ENCODE data around the gene NPS.

The NPS gene

DNA sequence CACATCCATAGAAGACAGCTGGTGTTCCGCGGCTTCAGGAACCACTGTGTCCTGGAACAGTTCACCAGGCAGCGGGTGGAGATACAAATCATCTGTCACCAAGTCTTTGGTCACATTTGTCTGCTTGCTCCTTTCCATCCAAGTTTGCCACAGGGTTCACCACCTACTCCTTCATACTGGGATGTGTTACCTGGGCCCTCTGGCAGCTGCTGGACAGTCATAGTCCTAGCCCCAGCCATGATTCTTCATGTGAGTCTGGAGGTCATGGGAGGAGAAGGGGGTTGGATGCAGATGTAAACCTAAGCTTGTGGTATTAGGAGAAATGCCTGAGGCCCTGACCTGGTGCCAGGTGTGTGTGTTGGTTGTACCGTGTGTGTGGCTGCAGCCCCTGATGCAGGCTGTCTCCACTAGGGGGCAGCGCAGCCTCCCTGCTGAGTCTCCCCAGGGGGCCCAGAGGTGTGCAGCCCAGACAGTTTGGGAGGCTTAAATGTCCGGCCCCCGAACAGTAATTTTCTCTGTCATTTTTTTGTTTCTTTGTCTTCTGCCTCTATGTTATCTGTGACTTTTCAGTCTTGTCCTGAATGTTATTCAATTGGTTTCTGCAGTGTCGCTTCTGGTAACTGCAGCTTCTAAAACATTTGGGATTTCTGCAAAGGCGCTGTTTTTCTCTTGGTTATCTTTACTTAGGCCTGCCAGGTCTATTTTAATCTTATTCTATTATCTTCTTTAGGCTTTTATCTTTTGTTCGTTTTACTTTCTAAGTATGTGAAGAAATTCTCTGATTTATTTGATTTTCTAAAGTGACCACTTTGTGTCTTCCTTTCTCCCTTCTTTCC is 14.8 kb downstream of the NPS start:
- peak in 1 of 2 experiments; percentile 32 for DNase-seq

DNA sequence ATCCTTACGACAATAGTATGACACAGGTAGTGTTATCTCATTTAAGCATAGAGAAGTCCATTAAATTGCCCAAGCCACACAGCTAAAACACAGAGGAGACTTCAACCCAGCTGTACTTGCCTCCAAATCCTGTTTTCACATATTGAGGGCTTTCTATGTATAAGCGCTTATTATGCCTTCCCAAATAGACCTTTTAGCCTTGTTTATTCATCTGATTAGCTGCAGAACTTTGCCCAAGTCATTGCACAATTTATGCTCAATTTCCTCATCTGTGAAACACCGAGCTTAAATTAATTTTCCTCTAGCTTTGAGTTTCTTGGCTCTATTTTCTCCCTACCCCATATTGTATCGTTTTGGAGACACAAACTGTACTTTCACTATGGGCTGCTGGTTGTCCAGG is 15.5 kb downstream of the NPS start:
- DNase-seq = no peak

DNA sequence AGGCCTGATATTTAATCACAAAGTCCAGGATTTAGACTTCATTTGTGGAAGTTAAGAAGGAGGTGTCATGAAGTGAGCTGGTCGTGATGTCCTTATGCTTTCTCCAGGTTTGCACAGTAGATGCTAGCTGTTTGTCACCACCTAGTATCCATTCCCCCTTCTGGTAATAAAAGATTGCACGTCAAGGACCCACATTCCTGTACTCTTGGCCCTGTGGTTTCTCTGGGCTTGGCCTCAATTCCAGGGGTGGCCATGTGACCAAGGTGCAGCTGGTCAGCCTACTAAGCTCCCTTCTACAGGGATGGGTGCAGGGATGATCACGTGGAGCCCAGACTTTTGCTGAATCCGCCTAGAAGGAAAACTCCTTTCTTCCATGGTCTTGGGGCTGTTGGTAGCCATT is 16.5 kb downstream of the NPS start:
- DNase-seq = no peak

DNA sequence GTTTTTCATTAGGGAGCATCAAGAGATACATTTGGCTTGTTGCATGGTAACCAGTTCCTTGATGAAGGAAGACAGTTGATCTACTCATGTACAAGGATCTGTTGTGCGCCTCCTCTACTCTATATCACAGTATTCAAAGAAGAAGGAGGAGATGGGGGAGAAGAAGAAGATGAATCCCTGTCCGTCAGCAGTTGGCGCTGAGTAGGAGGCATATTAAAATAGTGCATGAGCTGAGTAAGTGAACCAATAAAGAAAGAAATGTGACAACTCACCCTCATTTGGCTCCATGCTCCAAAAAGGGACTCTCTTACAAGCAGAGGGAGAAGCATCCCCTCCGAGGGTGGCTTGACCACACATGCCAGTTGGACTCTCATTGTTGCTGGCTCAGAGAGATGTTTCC is 20.1 kb downstream of the NPS start:
- no peak for DNase-seq

DNA sequence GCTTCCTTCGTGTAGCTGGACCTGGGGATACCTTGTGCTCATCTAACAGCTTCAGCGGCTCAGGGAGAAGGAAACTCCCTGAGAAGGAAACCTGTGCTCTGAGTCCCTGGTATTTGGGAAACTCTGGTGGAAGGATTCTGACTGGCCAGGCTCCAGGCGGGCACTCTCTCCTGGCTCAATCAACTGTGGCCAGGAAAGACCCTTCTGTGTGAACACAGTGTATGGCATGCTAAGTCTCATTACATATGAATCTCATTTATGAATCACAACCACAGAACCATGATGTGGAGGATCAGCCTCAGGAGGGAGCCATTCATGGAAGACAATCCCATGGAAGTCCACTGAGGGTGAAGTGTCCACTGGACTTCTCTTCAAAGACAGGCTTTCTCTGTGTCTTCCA is 20.9 kb downstream of the NPS start:
- DNase-seq = no peak

DNA sequence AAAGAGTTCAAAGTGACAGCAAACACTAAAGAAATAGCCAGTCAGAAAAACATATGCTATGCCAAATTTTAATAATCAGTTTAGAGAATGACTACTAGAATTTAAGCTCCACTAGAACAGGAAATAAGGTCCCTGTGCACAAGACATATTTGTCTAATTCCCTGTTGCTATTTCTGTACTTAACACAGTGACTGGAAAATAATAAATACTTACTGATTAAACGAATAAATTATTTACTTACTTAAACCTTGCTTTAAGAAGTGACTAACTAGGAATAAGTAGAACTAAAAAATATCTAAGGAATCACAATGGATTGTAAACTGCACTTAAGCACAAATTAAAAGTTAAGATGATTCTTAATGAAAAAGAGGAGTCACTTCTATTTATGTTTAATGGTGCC is 22.3 kb downstream of the NPS start:
- no peak for DNase-seq

DNA sequence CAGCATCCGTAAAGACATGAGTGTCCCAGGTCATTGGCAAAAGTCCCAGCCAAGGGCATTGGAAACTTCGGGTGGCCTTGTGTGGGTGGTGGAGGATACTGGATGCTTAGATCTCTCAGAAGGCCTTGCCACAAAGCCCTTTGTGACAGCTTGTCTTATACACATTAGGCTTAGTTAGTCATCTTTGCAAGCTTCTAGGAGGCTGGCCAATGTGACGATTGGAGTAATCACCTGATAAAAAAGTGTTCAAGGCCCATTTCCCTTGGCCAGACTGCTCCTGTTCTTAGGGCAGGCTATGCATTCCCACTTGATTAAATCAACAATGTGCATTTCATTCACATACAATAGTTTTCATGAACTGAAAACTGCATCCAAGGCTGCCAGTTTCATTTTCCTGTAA is 26.9 kb downstream of the NPS start:
- no peak for DNase-seq

DNA sequence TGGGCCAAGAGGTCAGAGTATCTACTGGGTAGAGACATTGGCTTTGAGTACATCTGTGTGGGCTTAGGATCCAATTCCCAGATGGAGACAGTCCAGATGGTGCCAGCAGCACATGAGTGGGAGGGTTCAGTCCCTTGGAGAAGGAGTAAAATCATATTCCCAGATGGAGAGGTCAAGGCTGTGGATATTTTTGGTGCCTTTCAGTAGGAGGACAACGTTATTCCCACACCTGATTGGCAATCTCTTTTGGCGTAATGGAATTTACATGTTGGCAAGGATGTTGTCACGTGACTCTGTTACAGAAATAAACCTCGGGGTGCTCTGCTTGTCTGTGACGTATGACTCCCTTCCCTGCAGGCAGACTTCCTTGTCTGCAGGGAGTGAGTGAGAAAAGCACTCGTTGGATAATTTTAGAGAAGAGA is 27.6 kb downstream of the NPS start:
- DNase-seq = no peak

DNA sequence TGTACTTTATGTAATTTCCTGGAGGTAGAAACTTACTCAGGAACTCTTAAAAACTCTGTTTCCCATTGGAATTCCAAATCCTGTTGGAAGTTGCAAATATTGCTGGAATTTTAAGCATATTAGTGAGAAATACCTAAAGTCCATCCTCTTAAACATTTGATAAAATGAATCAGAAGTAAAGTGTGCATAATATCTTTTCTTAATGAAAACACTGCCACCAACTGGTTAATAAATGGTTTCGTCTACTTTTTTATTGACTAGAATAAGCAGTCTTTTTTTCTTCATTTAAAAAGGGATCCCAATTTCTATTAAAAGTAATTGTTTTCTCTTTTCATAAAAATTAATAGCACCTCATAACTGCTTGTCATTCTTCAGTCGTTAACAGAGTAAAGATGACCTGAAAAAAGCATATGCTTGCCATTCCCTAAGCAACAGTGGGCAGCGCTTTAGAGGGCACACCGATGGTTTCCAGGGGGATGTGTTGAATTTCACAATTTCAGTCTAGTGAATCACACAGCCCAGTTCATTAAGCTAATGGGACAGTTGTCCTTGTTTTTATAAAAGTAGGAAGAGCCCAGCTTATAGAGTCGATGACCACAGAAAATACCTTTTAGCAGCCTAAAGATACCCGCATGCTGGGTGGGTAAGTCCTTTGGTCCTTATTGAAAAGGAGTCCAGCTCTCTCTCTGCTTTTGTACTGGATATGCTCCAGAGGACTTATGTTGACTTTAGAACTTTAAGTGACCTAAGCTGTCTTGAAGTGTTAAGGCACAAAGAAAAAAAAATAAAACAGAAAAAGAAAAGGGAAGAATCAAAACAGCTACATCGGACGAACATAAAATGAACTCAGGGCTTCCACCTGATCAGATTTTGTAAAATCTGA is 28.5 kb downstream of the NPS start:
- no peak for DNase-seq

DNA sequence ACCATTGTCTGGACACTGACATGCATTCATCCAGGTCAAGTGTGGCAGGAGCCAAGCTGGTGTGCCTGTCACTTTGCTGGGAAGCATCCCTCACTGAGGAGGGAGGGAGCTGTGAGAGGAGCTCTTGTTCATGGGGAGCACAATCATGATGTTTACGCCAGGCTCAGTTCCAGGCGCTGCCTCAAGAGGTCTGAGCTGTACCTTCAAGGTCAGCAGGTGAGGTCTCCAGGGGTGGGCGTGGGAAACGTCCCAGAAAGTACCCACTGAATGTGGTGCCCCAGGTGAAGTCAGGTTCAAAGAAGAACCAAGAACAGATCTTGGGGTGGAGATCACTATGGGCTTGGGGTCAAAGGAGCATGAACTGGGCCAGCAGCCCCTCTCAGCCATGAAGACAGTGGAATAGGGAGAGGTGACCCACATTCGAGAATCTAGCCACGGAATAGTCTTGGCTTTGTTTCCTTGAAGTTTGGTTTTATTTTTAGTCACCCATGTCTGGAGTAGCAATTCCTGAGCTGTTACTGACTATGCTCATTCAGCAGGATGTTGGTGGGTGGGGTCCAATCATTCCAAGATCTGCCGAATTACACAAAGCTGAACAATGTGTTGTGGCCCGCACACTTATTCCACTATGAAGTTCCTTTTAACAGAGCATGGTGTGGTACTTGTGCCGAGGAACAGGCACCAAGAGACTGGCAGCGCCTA is 29.3 kb downstream of the NPS start:
- no peak for DNase-seq

DNA sequence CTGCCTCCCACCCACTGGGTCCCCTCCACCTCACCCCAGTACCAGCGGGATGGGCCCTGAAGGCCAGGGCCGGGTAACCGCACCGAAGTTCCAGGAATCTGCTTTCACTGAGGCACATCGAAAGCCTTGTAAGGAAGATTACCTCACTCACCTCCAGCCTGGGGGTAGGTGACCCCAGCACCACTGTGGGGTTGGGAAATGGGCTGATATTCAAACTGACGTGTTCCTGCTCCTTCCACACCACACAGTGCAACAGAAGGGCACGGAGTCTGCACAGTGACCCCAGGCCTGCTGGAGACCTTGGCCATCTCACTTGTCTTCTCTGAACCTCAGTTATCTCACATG is 29.8 kb downstream of the NPS start:
- DNase-seq = no peak

DNA sequence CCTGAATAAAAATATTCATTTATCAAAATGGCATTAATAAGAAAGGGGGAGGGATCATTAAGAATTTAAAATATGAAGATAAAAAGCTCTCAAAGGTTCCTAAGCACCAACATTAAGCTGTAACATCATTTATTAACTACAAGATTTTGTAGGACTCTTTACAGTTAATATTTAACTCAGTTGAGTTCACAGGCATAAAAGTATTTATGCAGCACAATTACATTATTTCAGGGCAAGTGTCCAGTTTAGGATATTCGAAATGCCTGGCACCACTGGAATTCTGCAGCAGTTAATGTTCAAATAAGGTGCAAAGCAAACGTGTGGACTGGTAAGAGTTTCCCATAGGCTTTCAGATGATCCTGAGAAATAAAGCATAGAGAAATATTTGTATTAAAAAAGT is 30.5 kb downstream of the NPS start:
- DNase-seq = no peak

DNA sequence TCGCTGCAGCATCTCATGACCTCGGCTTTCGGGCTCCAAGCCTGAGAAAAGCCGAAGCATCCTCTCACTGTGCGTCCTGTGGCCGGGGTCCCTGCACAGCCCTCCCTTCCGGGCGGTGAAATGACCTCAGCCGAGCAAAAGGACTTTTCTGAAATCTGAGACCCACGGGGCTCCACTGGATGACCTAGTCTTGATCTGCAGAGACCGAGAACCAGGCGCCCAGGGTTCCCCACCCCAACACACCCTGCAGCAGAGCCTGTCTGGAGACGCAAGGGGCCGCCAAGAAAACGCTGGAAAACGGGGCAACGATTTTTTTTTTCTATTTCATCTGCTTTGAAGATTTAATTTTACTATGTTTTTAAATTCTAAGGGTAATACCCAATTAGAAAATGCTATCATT is 31.7 kb downstream of the NPS start:
- no peak for DNase-seq

DNA sequence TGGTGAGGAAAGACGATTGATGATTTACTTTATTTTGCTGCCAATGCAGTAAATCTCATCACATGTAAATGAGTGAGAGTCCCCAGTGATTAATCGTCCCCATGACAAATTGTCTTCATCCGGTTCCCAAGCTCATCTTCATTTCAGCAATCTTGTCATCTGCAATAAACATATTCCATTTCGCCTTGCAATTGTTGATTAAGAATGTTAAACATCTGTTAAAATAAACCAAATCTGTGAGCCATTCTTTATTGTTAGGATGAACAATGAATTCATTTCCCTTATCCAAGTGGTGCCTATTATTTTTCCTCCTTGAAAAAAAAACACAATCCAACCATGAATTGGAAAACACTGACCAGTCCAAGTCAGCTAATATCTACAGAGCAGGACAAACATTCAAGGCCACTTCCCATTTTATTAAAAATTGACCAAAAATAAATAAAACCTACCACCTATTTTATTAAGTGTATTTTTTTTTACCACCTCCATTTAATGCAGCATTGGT is 36.5 kb downstream of the NPS start:
- DNase-seq = no peak

DNA sequence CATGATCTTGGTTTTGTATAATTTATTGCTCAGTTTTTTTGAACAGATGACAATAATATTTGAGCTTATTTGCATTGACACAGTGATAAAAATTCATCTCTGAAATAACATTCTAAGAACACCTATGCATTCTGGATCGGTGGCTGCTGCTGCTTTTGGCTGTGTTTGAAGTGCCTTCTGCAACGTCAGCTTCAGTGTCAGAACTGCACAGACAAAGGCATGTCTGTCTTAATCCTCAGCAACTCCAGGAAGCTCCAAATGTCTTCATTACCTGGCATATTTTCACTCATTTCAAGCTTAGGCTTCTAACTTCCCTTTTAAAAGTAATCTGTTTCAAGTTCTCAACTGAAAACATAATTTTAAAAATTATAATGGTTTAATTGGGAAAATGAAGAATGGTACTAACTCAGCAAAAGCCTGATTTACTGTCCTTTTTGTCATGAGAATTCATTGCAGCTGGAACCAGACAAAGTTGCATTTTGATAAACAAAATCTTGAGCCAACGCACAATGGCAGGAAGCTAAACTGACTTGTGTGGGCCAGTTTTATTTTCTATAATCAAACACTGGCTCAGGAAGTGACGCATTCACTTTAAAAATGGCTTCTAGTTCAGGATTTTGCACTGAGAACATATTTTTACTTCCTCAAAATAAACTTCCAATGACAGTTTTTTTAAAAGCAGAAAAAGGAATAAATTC is 38.7 kb downstream of the NPS start:
- DNase-seq = no peak

DNA sequence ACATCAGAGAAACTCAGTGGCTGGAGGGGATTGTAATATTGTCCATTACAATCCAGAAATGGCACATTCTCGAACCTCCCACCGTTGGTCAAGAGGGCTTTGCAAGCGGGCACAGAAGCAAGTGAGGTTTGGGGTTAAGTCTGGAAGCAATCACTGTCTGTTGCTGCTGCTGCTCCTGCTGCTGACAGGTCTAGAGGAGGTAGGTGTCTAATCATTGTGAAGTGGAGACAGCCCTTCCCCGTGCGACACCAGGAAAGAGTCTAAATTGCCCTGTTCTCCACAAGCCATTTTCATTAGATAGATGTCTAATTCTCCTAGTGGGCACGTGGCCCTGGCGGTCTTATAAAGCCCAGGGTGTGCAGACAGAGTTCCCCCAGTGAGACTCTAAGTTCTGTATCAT is 43.5 kb downstream of the NPS start:
- no peak for DNase-seq

DNA sequence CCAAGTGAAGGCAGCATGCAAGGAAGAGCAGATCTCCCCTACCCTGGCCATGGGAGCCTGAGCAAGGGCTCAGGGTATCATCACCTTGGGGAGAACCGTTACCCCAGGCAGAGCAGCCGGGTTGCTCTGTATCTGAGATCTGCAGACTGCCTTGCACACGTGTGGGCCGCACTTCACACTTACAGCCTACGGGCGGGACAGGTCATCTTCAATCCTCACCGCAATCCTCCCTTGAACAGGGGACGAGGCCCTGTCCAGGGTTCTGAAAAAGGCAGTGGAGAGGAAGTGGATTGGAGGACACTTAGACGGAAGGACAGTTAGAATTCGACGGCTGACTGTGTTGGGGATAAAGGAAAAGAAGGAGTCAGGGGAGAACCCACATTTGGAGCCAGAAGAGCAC is 51.4 kb downstream of the NPS start:
- DNase-seq = no peak

All from stimulated activated CD4-positive, alpha-beta T cell treated with anti-CD3 and anti-CD28 coated beads, Interleukin-4, amount 100 ng/mL, for 4 hours (primary cell).